Islet of Langerhans (tissue), 1 donor: Measurements from ENCODE around the gene PRR14.
A peak's percentile ranks its signal among the peaks of the same experiment; 100 is the strongest.
"Not testable (repeated sequence)": the region's sequence is repeated elsewhere in the genome, so short reads cannot be mapped to it uniquely, and the experiment has no call there.

Experiments
- FAIRE-seq: peaks from one replicate; lab custom pipeline; 2011; peaks lifted over from hg19 to GRCh38; lab: Jason Lieb, UNC

PRR14 gene

GRCh38 chr16:30632454-30632853 lies 18.3 kb upstream of the PRR14 start:
- FAIRE-seq = not testable (repeated sequence)

- no peak for FAIRE-seq
Observed at GRCh38 chr16:30633526-30633925, 17.2 kb upstream of the PRR14 start.

GRCh38 chr16:30636599-30636998 lies 14.2 kb upstream of the PRR14 start:
- FAIRE-seq = no peak

- not testable (repeated sequence) for FAIRE-seq
Observed at GRCh38 chr16:30637139-30637538, 13.6 kb upstream of the PRR14 start.

GRCh38 chr16:30637944-30638343 lies 12.8 kb upstream of the PRR14 start:
- FAIRE-seq = no peak

GRCh38 chr16:30641378-30641982 lies 9.3 kb upstream of the PRR14 start:
- no peak for FAIRE-seq

- FAIRE-seq = no peak
Observed at GRCh38 chr16:30644334-30644830, 6.4 kb upstream of the PRR14 start.

GRCh38 chr16:30645727-30646126 lies 5.0 kb upstream of the PRR14 start:
- FAIRE-seq = no peak

GRCh38 chr16:30647274-30647571 lies 3.5 kb upstream of the PRR14 start:
- FAIRE-seq = no peak

- FAIRE-seq = no peak
Observed at GRCh38 chr16:30649725-30650368, 913 bp upstream of the PRR14 start.

- no peak for FAIRE-seq
Observed at GRCh38 chr16:30651124-30652004, 604 bp downstream of the PRR14 start.

GRCh38 chr16:30652005-30652296 lies 1.2 kb downstream of the PRR14 start:
- no peak for FAIRE-seq

GRCh38 chr16:30652718-30653117 lies 2.0 kb downstream of the PRR14 start:
- no peak for FAIRE-seq

- FAIRE-seq = no peak
Observed at GRCh38 chr16:30654856-30655255, 4.1 kb downstream of the PRR14 start.

GRCh38 chr16:30655815-30656347 lies 5.1 kb downstream of the PRR14 start:
- FAIRE-seq = no peak

- no peak for FAIRE-seq
Observed at GRCh38 chr16:30656388-30656787, 5.6 kb downstream of the PRR14 start.

- no peak for FAIRE-seq
Observed at GRCh38 chr16:30656974-30657865, 6.5 kb downstream of the PRR14 start.

- FAIRE-seq = peak; percentile 55
Observed at GRCh38 chr16:30657866-30658730, 7.3 kb downstream of the PRR14 start, which contains the start of gene FBRS. Gene FBRS (plus strand): TSS chr16:30658431. CDS start chr16:30659519, 1,088 bp downstream.

- no peak for FAIRE-seq
Observed at GRCh38 chr16:30658731-30659506, 8.2 kb downstream of the PRR14 start.
